CD14-positive monocyte (primary cell): ENCODE results near the gene RBM18. TPM values are rescaled to one million over a fixed set of nuclear protein-coding genes. Genes with fewer than 3 reads are reported as not detected.

ENCODE experiments used
- DNase-seq, 3 donors: peaks; one replicate each; pipeline ENCODE4 v3.0.0-alpha.2; 2011 to 2022
- H2AFZ ChIP-seq: 2 replicates; pipeline ENCODE4 v1.6.0; 2012; ENCODE audit warnings: mild to moderate bottlenecking, low read depth, low read length, inconsistent platforms; ENCODE audit not compliant: insufficient read depth, poor library complexity, severe bottlenecking
- H3K27ac ChIP-seq, 2 donors: 1 replicate in 1 of 2; 2 replicates in 1 of 2; pipeline ENCODE4 v1.5.1; 2012 to 2013; ENCODE audit warnings: low read length in 2 of 2, control low read depth in 1 of 2, inconsistent platforms in 1 of 2, low read depth in 1 of 2, mild to moderate bottlenecking in 1 of 2
- H3K27me3 ChIP-seq, 2 donors: one replicate each; pipeline versions ENCODE4 v1.6.0 to v1.6.1; 2011 to 2013; ENCODE audit warnings: low read length in 2 of 2; ENCODE audit not compliant: control insufficient read depth in 2 of 2, insufficient read depth in 2 of 2
- H3K36me3 ChIP-seq, 2 donors: replicated peaks in 1 of 2; 1 replicate in 1 of 2; 2 replicates in 1 of 2; pipeline versions ENCODE4 v1.5.1 to v1.6.1; 2012 to 2013; ENCODE audit warnings: low read length in 2 of 2, control low read depth in 1 of 2, inconsistent platforms in 1 of 2, mild to moderate bottlenecking in 1 of 2; ENCODE audit not compliant: insufficient read depth in 2 of 2, control insufficient read depth in 1 of 2
- H3K4me1 ChIP-seq, 2 donors: 1 replicate in 1 of 2; 2 replicates in 1 of 2; pipeline versions ENCODE4 v1.5.1 to v1.6.1; 2012 to 2013; ENCODE audit warnings: low read length in 2 of 2, control low read depth in 1 of 2, inconsistent platforms in 1 of 2, mild to moderate bottlenecking in 1 of 2, moderate library complexity in 1 of 2; ENCODE audit not compliant: insufficient read depth in 2 of 2, control insufficient read depth in 1 of 2
- H3K4me2 ChIP-seq: replicated peaks from 2 replicates; pipeline ENCODE3; 2012; ENCODE audit warnings: low read length, moderate library complexity, mild to moderate bottlenecking; ENCODE audit not compliant: poor library complexity, severe bottlenecking; ENCODE audit errors: extremely low read depth
- H3K4me3 ChIP-seq, 3 experiments: fragments of 200-600 bp in 1 of 3; sonication (generic) in 1 of 3; replicated peaks in 1 of 3; 1 replicate in 2 of 3; 2 replicates in 1 of 3; pipeline ENCODE4 v1.5.1; 2011 to 2013; ENCODE audit warnings: low read length in 3 of 3, mild to moderate bottlenecking in 3 of 3, control low read depth in 2 of 3, low read depth in 2 of 3, inconsistent platforms in 1 of 3, moderate library complexity in 1 of 3
- H3K79me2 ChIP-seq: 2 replicates; pipeline ENCODE4 v1.6.0; 2012; ENCODE audit warnings: mild to moderate bottlenecking, control low read depth, inconsistent platforms, low read length, moderate library complexity; ENCODE audit not compliant: insufficient read depth
- H3K9ac ChIP-seq: 2 replicates; pipeline ENCODE4 v1.6.0; 2017; ENCODE audit warnings: low read length, mild to moderate bottlenecking; ENCODE audit not compliant: insufficient read depth, poor library complexity, severe bottlenecking
- H3K9me3 ChIP-seq, 2 donors: replicated peaks in 1 of 2; 1 replicate in 1 of 2; 2 replicates in 1 of 2; pipeline versions ENCODE4 v1.5.1 to v1.6.1; 2012 to 2013; ENCODE audit warnings: low read length in 2 of 2, control low read depth in 1 of 2; ENCODE audit not compliant: control insufficient read depth in 1 of 2, insufficient read depth in 1 of 2
- H4K20me1 ChIP-seq: 2 replicates; pipeline ENCODE4 v1.6.0; 2012; ENCODE audit warnings: mild to moderate bottlenecking, low read length, control low read depth, moderate library complexity; ENCODE audit not compliant: insufficient read depth
- H3K27ac Mint-ChIP-seq, 7 donors: one replicate each; pipeline ENCODE4 v1.8.0; 2020; ENCODE audit warnings: mild to moderate bottlenecking in 7 of 7, mixed read lengths in 7 of 7, moderate library complexity in 6 of 7, inconsistent platforms in 2 of 7
- H3K27me3 Mint-ChIP-seq, 3 donors: one replicate each; pipeline ENCODE4 v1.8.0; 2021 to 2022; ENCODE audit warnings: low read depth in 3 of 3, mild to moderate bottlenecking in 3 of 3, mixed read lengths in 3 of 3, moderate library complexity in 3 of 3, inconsistent platforms in 1 of 3
- H3K36me3 Mint-ChIP-seq, 2 donors: one replicate each; pipeline ENCODE4 v1.8.0; 2020; ENCODE audit warnings: mixed read lengths in 2 of 2, inconsistent platforms in 1 of 2, mild to moderate bottlenecking in 1 of 2
- H3K4me1 Mint-ChIP-seq: one replicate; pipeline ENCODE4 v1.8.0; 2020; ENCODE audit warnings: mild to moderate bottlenecking, mixed read lengths
- H3K4me3 Mint-ChIP-seq, 2 donors: one replicate each; pipeline ENCODE4 v1.8.0; 2020; ENCODE audit warnings: mild to moderate bottlenecking in 2 of 2, mixed read lengths in 2 of 2, moderate library complexity in 1 of 2
- H3K9me3 Mint-ChIP-seq, 7 donors: one replicate each; pipeline ENCODE4 v1.8.0; 2020 to 2022; ENCODE audit warnings: mixed read lengths in 7 of 7, mild to moderate bottlenecking in 6 of 7, moderate library complexity in 6 of 7, inconsistent platforms in 2 of 7
- WGBS: methylation state at CpG from one replicate; pipeline ENCODE4 v1.1.5; 2013; ENCODE audit warnings: missing lambda C conversion rate; ENCODE audit not compliant: insufficient coverage; 5-methylcytosine and 5-hydroxymethylcytosine counted together
- intact Hi-C, 2 donors: fragments of 100-400 bp; cut with micrococcal nuclease; formaldehyde crosslinking; loops; one replicate each; pipeline versions ENCODE4 v1.15.0 to v1.15.1; 2023
- polyA plus RNA-seq, 3 donors: library from polyadenylated mRNA; depleted of rRNA in 1 of 3; unstranded in 2 of 3; stranded (reverse) in 1 of 3; fragments of 300-500 nt in 2 of 3; fragments of >200 nt in 1 of 3; fragmentation: Illumina TruSeq in 2 of 3; gene quantifications; 1 replicate in 2 of 3; 2 replicates in 1 of 3; pipeline ENCODE4 v1.2.3, GENCODE V29; 2012 to 2021
- TF ChIP-seq, protein P1 (sequence below): fragments of 200-600 bp; IDR thresholded peaks from one replicate; pipeline ENCODE4 v1.8.0; 2022; ENCODE audit warnings: antibody characterized with exemption, mild to moderate bottlenecking

The RBM18 gene
- polyA plus RNA-seq, 3 donors = 10.4 to 26.3 (median 25.3) TPM

DNA sequence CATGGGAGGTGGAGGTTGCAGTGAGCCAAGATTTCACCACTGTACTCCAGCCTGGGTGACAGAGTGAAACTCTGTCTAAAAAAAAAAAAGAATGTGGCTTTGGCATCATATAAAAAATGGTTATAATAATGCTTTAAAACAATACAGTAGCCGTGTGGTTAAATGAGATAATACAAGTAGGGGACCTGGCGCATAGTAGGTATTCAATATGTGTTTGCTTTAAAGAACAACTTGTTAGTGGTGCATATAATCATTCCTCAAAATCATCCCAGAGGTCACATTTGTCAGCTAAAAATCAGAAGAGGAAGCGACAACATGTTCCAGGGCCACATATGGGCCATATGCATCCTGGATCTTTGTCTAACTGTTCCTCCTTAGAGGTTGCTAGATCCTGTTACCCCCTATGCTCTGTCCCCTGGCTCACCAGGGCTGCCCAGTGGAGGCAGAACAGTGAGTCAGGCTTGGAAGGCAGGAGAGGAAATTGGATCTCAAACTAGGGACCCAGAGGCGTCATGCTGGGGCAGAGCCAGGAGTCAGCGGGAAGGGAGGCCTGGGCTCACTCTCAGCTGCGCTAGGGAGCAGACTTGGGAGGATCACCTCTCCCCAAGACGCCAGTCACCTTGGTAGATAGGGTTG lies 63.6 kb downstream of the RBM18 start:
- H3K4me1 ChIP-seq = no peaks in the 10 kb centered on the region
- Mint-ChIP-seq H3K4me1 (no peaks in the 10 kb centered on the region), H3K4me3 (no peak overlapping the region), H3K27ac (no peak overlapping the region), H3K36me3 (no peaks in the 10 kb centered on the region), H3K9me3 (no peaks in the 10 kb centered on the region), H3K27me3 (peaks cover 0 to 3% (median 3%) of the 10 kb centered on the region in 3 donors)
- no peaks in the 10 kb centered on the region for H3K9me3 ChIP-seq
- H2AFZ ChIP-seq = no peak overlapping the region
- no peaks in the 10 kb centered on the region for H3K27me3 ChIP-seq
- no peaks in the 10 kb centered on the region for H3K79me2 ChIP-seq
- no peak overlapping the region for H3K9ac ChIP-seq
- intact Hi-C loops = no loop called here
- no peak overlapping the region for H3K4me2 ChIP-seq
- no peak overlapping the region for H3K4me3 ChIP-seq
- TF ChIP-seq, protein P1, sequence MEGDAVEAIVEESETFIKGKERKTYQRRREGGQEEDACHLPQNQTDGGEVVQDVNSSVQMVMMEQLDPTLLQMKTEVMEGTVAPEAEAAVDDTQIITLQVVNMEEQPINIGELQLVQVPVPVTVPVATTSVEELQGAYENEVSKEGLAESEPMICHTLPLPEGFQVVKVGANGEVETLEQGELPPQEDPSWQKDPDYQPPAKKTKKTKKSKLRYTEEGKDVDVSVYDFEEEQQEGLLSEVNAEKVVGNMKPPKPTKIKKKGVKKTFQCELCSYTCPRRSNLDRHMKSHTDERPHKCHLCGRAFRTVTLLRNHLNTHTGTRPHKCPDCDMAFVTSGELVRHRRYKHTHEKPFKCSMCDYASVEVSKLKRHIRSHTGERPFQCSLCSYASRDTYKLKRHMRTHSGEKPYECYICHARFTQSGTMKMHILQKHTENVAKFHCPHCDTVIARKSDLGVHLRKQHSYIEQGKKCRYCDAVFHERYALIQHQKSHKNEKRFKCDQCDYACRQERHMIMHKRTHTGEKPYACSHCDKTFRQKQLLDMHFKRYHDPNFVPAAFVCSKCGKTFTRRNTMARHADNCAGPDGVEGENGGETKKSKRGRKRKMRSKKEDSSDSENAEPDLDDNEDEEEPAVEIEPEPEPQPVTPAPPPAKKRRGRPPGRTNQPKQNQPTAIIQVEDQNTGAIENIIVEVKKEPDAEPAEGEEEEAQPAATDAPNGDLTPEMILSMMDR = no peak
- DNase-seq = no peak
- WGBS = 39% methylated on average over 3 of the region's 7 CpGs
- H3K27ac ChIP-seq = no peak overlapping the region
- H3K36me3 ChIP-seq = no peaks in the 10 kb centered on the region
- no peaks in the 10 kb centered on the region for H4K20me1 ChIP-seq

DNA sequence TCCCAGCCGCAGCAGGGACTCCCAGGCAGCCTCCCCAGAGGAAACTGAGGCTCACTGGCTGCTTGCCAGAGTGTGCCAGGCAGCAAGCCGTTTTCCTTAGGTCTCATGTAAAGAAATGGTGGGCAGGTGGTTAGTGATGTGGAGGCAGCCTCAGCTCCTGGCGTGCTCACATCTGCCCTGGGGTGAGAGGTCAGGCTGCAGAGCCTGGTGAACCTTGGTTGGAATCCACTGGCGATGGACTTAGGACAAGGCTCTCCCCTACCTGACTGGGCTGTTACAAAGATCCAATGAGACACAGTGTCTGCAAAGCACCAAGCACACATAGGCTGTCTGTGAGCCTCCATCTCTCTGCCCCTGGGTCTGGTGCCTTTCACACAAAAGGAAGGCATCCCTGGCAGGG lies 66.8 kb downstream of the RBM18 start:
- Mint-ChIP-seq H3K27ac (peak overlapping the region in 1 of 7 donors; percentile 63), H3K36me3 (no peaks in the 10 kb centered on the region), H3K27me3 (peaks cover 0 to 5% (median 2%) of the 10 kb centered on the region in 3 donors), H3K4me3 (no peak overlapping the region), H3K9me3 (no peaks in the 10 kb centered on the region), H3K4me1 (no peaks in the 10 kb centered on the region)
- Histone ChIP-seq H3K27me3 (no peaks in the 10 kb centered on the region), H3K27ac (no peak overlapping the region), H3K79me2 (no peaks in the 10 kb centered on the region), H3K9me3 (no peaks in the 10 kb centered on the region), H3K4me2 (no peak overlapping the region), H4K20me1 (no peaks in the 10 kb centered on the region), H3K9ac (no peak overlapping the region), H2AFZ (no peak overlapping the region), H3K4me3 (no peak overlapping the region), H3K4me1 (no peaks in the 10 kb centered on the region), H3K36me3 (no peaks in the 10 kb centered on the region)
- TF ChIP-seq, protein P1 = no peak
- WGBS = 79% methylated on average over 4 of the region's 4 CpGs
- intact Hi-C loops = no loop called here
- no peak for DNase-seq
